ENCODE data around the gene OIP5.

OIP5 gene

GRCh38 chr15:41332194-41333025 is at the start of gene OIP5, which contains the start of gene NUSAP1:
TSS of gene OIP5 (minus strand) at chr15:41332591. CDS start at chr15:41332561, 30 bp downstream.
TSS of gene NUSAP1 (plus strand) at chr15:41332881. CDS start at chr15:41332958, 77 bp downstream.
- H3K4me3 ChIP-seq (ENCODE audit: low read depth, low read length): peak within 1 kb of the TSS; percentile 80
- DNase-seq (ENCODE audit: low read depth): peak; percentile 100
- TF ChIP-seq CTCF (IDR thresholded peaks at IDR 0.05; ENCODE audit: insufficient read depth, low read depth, low read length, missing control alignments): no peak

GRCh38 chr15:41377978-41378377 is 45.6 kb upstream of the OIP5 start:
- DNase-seq (ENCODE audit: low read depth): no peak
- H3K4me3 ChIP-seq (ENCODE audit: low read depth, low read length): no peak overlapping the region
- no peak for TF ChIP-seq CTCF (IDR thresholded peaks at IDR 0.05; ENCODE audit: insufficient read depth, low read depth, low read length, missing control alignments)

GRCh38 chr15:41367418-41367817 is 35.0 kb upstream of the OIP5 start:
- TF ChIP-seq CTCF (IDR thresholded peaks at IDR 0.05; ENCODE audit: insufficient read depth, low read depth, low read length, missing control alignments): no peak
- no peak overlapping the region for H3K4me3 ChIP-seq (ENCODE audit: low read depth, low read length)
- DNase-seq (ENCODE audit: low read depth): no peak

- no peak for TF ChIP-seq CTCF (IDR thresholded peaks at IDR 0.05; ENCODE audit: insufficient read depth, low read depth, low read length, missing control alignments)
- no peak overlapping the region for H3K4me3 ChIP-seq (ENCODE audit: low read depth, low read length)
- no peak for DNase-seq (ENCODE audit: low read depth)
These were observed 22.0 kb upstream of the OIP5 start for GRCh38 chr15:41354371-41354770.

- no peak for DNase-seq (ENCODE audit: low read depth)
- no peak overlapping the region for H3K4me3 ChIP-seq (ENCODE audit: low read depth, low read length)
- TF ChIP-seq CTCF (IDR thresholded peaks at IDR 0.05; ENCODE audit: insufficient read depth, low read depth, low read length, missing control alignments): no peak
These were observed 17.8 kb upstream of the OIP5 start for GRCh38 chr15:41350057-41350717.

- no peak for TF ChIP-seq CTCF (IDR thresholded peaks at IDR 0.05; ENCODE audit: insufficient read depth, low read depth, low read length, missing control alignments)
- no peak overlapping the region for H3K4me3 ChIP-seq (ENCODE audit: low read depth, low read length)
- DNase-seq (ENCODE audit: low read depth): no peak
These were observed 14.8 kb upstream of the OIP5 start for GRCh38 chr15:41347236-41347635.

Data from GM12865 (cell line).